PC-3 (cell line): Measurements from ENCODE around the gene TUBB6.

Source experiments
- CTCF ChIP-seq: fragments of 300-600 bp; sonication (generic); conservative IDR thresholded peaks from 2 replicates; pipeline ENCODE4 v1.5.1; 2017; ENCODE audit warnings: antibody characterized with exemption, low read depth, mild to moderate bottlenecking, low read length
- EZH2 ChIP-seq: fragments of 300-600 bp; sonication (generic); IDR thresholded peaks from one replicate; pipeline ENCODE4 v1.6.1; 2017; ENCODE audit warnings: antibody characterized with exemption, mild to moderate bottlenecking, low read length; ENCODE audit not compliant: unreplicated experiment
- EZH2phosphoT487 ChIP-seq: fragments of 300-600 bp; sonication (generic); IDR thresholded peaks from 2 replicates; pipeline ENCODE4 v1.6.1; 2018; ENCODE audit warnings: mild to moderate bottlenecking, antibody characterized with exemption, low read length, borderline replicate concordance

- no peak for TF ChIP-seq CTCF
- no peak for TF ChIP-seq EZH2
- TF ChIP-seq EZH2phosphoT487 = no peak
These were observed 39.9 kb downstream of the TUBB6 start for GRCh38 chr18:12347895-12348294.
